ENCODE measurements around the gene RGS9BP.

The RGS9BP gene

DNA sequence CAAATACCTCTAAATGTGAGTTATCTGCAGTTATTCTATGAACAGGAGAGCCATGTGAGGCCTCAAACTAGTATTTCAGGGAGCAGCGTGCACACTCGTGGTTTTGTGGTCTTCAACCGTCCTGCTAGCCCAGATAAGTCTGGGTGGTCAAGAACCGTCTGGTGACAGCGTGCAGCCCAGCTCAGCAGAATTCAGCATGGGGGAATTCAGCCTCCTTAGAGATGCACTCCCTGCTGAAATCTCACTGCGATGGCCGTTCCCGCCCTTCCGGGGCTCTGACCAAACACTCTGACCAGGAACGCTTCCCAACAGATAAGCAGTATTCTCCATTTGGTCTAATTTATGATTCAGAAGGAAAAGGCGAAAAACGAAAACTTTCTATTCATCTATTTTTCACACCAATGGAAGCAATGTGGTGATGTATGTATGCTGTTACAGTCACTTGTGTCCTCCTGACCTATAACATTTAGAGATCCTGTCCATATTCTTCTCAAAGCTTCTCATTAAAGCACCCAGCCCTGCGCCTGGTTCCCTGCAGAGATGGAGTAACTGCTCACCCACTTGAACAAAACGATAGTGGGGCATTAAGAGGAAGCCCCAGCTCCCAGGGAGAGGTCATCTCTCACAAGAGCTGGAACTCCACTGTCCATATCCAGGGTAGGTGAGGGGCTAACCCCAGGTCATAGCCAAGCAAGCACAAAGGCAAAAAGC, 3.6 kb upstream of the RGS9BP start:
- Histone ChIP-seq H3F3A (ENCODE audit: insufficient read depth, low read length) (no peaks in the 10 kb centered on the region), H3K27me3 (ENCODE audit: insufficient read depth, low read length) (no peaks in the 10 kb centered on the region), H3K9me2 (ENCODE audit: low read depth, low read length) (no peaks in the 10 kb centered on the region), H3K4me1 (ENCODE audit: insufficient read depth, low read length, severe bottlenecking) (peaks cover 25% of the 10 kb centered on the region), H3K4me3 (ENCODE audit: low read depth, low read length, poor library complexity, severe bottlenecking) (no peak overlapping the region), H3K4me2 (ENCODE audit: low read length) (peak overlapping the region; percentile 25; the same call in 1 of the 2 replicates), H3K36me3 (ENCODE audit: insufficient read depth, low read length) (peaks cover 7% of the 10 kb centered on the region), H3K27ac (ENCODE audit: low read depth, low read length, poor library complexity, severe bottlenecking) (no peak overlapping the region), H2AFZ (ENCODE audit: low read length) (no peak overlapping the region), H3K9ac (ENCODE audit: low read length) (no peak overlapping the region; the same call in 1 of the 2 replicates), H4K20me1 (ENCODE audit: insufficient read depth, low read length) (no peaks in the 10 kb centered on the region), H3K9me3 (ENCODE audit: low read length) (no peaks in the 10 kb centered on the region), H3K79me2 (ENCODE audit: insufficient read depth, low read length) (peaks cover 54% of the 10 kb centered on the region)
- TF ChIP-seq EZH2 (IDR thresholded peaks at IDR 0.05; ENCODE audit: borderline replicate concordance, low read length) = no peak
- TF ChIP-seq, protein P1, sequence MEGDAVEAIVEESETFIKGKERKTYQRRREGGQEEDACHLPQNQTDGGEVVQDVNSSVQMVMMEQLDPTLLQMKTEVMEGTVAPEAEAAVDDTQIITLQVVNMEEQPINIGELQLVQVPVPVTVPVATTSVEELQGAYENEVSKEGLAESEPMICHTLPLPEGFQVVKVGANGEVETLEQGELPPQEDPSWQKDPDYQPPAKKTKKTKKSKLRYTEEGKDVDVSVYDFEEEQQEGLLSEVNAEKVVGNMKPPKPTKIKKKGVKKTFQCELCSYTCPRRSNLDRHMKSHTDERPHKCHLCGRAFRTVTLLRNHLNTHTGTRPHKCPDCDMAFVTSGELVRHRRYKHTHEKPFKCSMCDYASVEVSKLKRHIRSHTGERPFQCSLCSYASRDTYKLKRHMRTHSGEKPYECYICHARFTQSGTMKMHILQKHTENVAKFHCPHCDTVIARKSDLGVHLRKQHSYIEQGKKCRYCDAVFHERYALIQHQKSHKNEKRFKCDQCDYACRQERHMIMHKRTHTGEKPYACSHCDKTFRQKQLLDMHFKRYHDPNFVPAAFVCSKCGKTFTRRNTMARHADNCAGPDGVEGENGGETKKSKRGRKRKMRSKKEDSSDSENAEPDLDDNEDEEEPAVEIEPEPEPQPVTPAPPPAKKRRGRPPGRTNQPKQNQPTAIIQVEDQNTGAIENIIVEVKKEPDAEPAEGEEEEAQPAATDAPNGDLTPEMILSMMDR (IDR thresholded peaks at IDR 0.05; ENCODE audit: low read length) = no peak

DNA sequence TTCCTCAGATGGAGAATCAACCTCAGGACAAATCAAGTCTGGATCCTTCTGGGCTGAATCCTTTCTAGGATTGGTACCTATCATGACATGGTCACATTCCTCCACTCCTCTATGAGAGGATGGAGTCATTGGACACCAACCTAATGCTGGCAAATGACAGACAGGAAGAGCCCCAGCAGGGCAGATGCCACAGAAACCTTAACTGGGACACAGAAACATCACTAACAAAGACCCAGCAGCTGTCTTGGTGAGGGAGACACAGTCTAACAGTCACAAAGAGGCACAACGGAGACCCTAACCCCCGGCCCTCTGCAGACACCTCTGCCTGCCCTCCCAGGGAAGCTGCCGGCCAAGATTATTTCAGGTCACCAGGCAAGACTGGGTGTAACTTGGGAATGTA, 2.8 kb upstream of the RGS9BP start:
- Histone ChIP-seq H3K36me3 (ENCODE audit: insufficient read depth, low read length) (peaks cover 4% of the 10 kb centered on the region; the same call in 1 of the 2 replicates), H4K20me1 (ENCODE audit: insufficient read depth, low read length) (no peaks in the 10 kb centered on the region), H3K27ac (ENCODE audit: low read depth, low read length, poor library complexity, severe bottlenecking) (no peak overlapping the region), H3K27me3 (ENCODE audit: insufficient read depth, low read length) (no peaks in the 10 kb centered on the region), H3K4me1 (ENCODE audit: insufficient read depth, low read length, severe bottlenecking) (peaks cover 25% of the 10 kb centered on the region), H2AFZ (ENCODE audit: low read length) (no peak overlapping the region), H3K9ac (ENCODE audit: low read length) (no peak overlapping the region; the same call in 1 of the 2 replicates), H3K79me2 (ENCODE audit: insufficient read depth, low read length) (peaks cover 46% of the 10 kb centered on the region), H3K4me2 (ENCODE audit: low read length) (peak overlapping the region; percentile 75), H3K4me3 (ENCODE audit: low read depth, low read length, poor library complexity, severe bottlenecking) (peak overlapping the region; percentile 91), H3F3A (ENCODE audit: insufficient read depth, low read length) (no peaks in the 10 kb centered on the region), H3K9me3 (ENCODE audit: low read length) (no peaks in the 10 kb centered on the region), H3K9me2 (ENCODE audit: low read depth, low read length) (no peaks in the 10 kb centered on the region)
- TF ChIP-seq, protein P1 (IDR thresholded peaks at IDR 0.05; ENCODE audit: low read length) = no peak
- TF ChIP-seq EZH2 (IDR thresholded peaks at IDR 0.05; ENCODE audit: borderline replicate concordance, low read length) = no peak

DNA sequence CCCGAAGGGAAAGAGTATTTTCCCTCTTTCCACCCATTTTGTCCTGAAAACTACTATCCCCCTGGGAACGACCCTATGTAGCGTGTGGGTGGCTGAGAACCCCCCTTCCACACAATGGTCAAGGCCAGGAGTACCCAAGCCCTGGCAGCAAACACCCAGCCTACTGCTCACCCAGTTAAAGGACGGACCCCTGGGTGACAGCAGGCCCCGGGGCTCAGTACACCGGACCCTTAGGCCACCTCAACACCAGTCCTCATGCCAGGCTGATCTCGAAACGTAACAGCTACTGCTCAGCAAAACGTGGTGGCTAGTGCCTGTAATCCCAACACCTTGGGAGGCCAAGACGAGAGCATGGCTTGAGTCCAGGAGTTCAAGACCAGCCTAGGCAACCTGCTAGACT, 2.1 kb upstream of the RGS9BP start:
- H4K20me1 ChIP-seq (ENCODE audit: insufficient read depth, low read length) = no peaks in the 10 kb centered on the region
- peaks cover 25% of the 10 kb centered on the region for H3K4me1 ChIP-seq (ENCODE audit: insufficient read depth, low read length, severe bottlenecking)
- H2AFZ ChIP-seq (ENCODE audit: low read length) = no peak overlapping the region
- no peaks in the 10 kb centered on the region for H3K27me3 ChIP-seq (ENCODE audit: insufficient read depth, low read length)
- no peaks in the 10 kb centered on the region for H3K9me3 ChIP-seq (ENCODE audit: low read length)
- H3K36me3 ChIP-seq (ENCODE audit: insufficient read depth, low read length) = no peaks in the 10 kb centered on the region
- H3K4me2 ChIP-seq (ENCODE audit: low read length) = peak overlapping the region; percentile 75
- peak overlapping the region; percentile 91 for H3K4me3 ChIP-seq (ENCODE audit: low read depth, low read length, poor library complexity, severe bottlenecking)
- H3F3A ChIP-seq (ENCODE audit: insufficient read depth, low read length) = no peaks in the 10 kb centered on the region
- H3K9me2 ChIP-seq (ENCODE audit: low read depth, low read length) = no peaks in the 10 kb centered on the region
- TF ChIP-seq, protein P1 (IDR thresholded peaks at IDR 0.05; ENCODE audit: low read length) = no peak
- no peak for TF ChIP-seq EZH2 (IDR thresholded peaks at IDR 0.05; ENCODE audit: borderline replicate concordance, low read length)
- H3K27ac ChIP-seq (ENCODE audit: low read depth, low read length, poor library complexity, severe bottlenecking) = no peak overlapping the region
- peaks cover 41% of the 10 kb centered on the region for H3K79me2 ChIP-seq (ENCODE audit: insufficient read depth, low read length)
- H3K9ac ChIP-seq (ENCODE audit: low read length) = peak overlapping the region; percentile 79; the same call in 1 of the 2 replicates
